Lower leg skin (tissue), 4 donors: ENCODE data around the gene VPS4B. TPM values are rescaled to one million over a fixed set of nuclear protein-coding genes. Genes with fewer than 3 reads are reported as not detected.

ENCODE experiments used
- DNase-seq, 2 donors: peaks; one replicate each; pipeline ENCODE4 v3.0.0-alpha.2; 2019; ENCODE audit warnings: low spot score in 2 of 2
- H3K4me3 ChIP-seq: fragments of 200-600 bp; sonication (generic); 2 replicates; pipeline ENCODE4 v1.5.1; 2017; ENCODE audit warnings: mild to moderate bottlenecking, low read depth; ENCODE audit not compliant: poor library complexity, severe bottlenecking
- CTCF ChIP-seq, 3 donors: fragments of 450-650 bp; IDR thresholded peaks; one replicate each; pipeline ENCODE4 v1.5.1; 2016; ENCODE audit warnings: antibody characterized with exemption in 3 of 3, mild to moderate bottlenecking in 3 of 3, moderate library complexity in 2 of 3
- POLR2A ChIP-seq, 2 donors: fragments of 450-650 bp; IDR thresholded peaks; one replicate each; pipeline ENCODE4 v1.6.1; 2016 to 2017; ENCODE audit warnings: antibody characterized with exemption in 2 of 2, mild to moderate bottlenecking in 1 of 2, moderate library complexity in 1 of 2
- whole genome bisulfite sequencing, 2 donors: methylation state at CpG; one replicate each; pipeline ENCODE4 v1.1.5; 2018; 5-methylcytosine and 5-hydroxymethylcytosine counted together
- intact Hi-C: fragments of 100-400 bp; cut with DNase I; formaldehyde crosslinking; loops from one replicate; pipeline ENCODE4 v1.15.0; 2023; ENCODE audit warnings: low total_unique reads
- total RNA-seq, 4 donors: library from RNA; depleted of rRNA; stranded (reverse); fragments of >200 nt; gene quantifications; one replicate each; pipeline ENCODE4 v1.1.0, GENCODE V29; 2016

VPS4B gene
- total RNA-seq, 4 donors from 2014 or later = 43.6 to 59.6 (median 52.4) TPM

GRCh38 chr18:63397349-63397748, 24.9 kb downstream of the VPS4B start:
- no peak for DNase-seq
- no peak for TF ChIP-seq POLR2A (IDR thresholded peaks at IDR 0.05)
- no peak overlapping the region for H3K4me3 ChIP-seq
- intact Hi-C loops = no loop called here
- WGBS, 2 donors = 92 to 94% methylated on average over 1 of the region's 1 CpG

- WGBS, 2 donors = 90 to 98% methylated on average over 1 of the region's 1 CpG
- intact Hi-C loops = no loop called here
These were observed 26.8 kb downstream of the VPS4B start for GRCh38 chr18:63395503-63395902.

GRCh38 chr18:63394954-63395353, 27.3 kb downstream of the VPS4B start:
- intact Hi-C loops = no loop called here
- H3K4me3 ChIP-seq = no peak overlapping the region
- no peak for DNase-seq
- TF ChIP-seq CTCF (IDR thresholded peaks at IDR 0.05) = no peak
- TF ChIP-seq POLR2A (IDR thresholded peaks at IDR 0.05) = no peak
- WGBS, 2 donors = 94% methylated on average over 3 of the region's 3 CpGs

More at GRCh38 chr18:63395503-63395902, 26.8 kb downstream of the VPS4B start:
- no peak for TF ChIP-seq CTCF (IDR thresholded peaks at IDR 0.05)
- TF ChIP-seq POLR2A (IDR thresholded peaks at IDR 0.05) = no peak
- no peak for DNase-seq
- no peak overlapping the region for H3K4me3 ChIP-seq

- no peak overlapping the region for H3K4me3 ChIP-seq
- TF ChIP-seq POLR2A (IDR thresholded peaks at IDR 0.05) (no peak), CTCF (IDR thresholded peaks at IDR 0.05) (no peak)
- WGBS, 2 donors = 86 to 87% methylated on average over 4 of the region's 4 CpGs
- DNase-seq = no peak
- intact Hi-C loops = no loop called here
These were observed 34.4 kb downstream of the VPS4B start for GRCh38 chr18:63387861-63388260.

GRCh38 chr18:63382843-63383242, 39.4 kb downstream of the VPS4B start:
- TF ChIP-seq POLR2A (IDR thresholded peaks at IDR 0.05) = no peak
- TF ChIP-seq CTCF (IDR thresholded peaks at IDR 0.05) = no peak
- no peak for DNase-seq
- intact Hi-C loops = no loop called here
- WGBS, 2 donors = 93 to 100% methylated on average over 3 of the region's 3 CpGs
- no peak overlapping the region for H3K4me3 ChIP-seq

- intact Hi-C loops = no loop called here
- no peak overlapping the region for H3K4me3 ChIP-seq
- TF ChIP-seq CTCF (IDR thresholded peaks at IDR 0.05) (no peak), POLR2A (IDR thresholded peaks at IDR 0.05) (no peak)
- no peak for DNase-seq
- WGBS, 2 donors = 50 to 58% methylated on average over 2 of the region's 2 CpGs
These were observed 42.7 kb downstream of the VPS4B start for GRCh38 chr18:63379639-63379962.
